NCI-H748 (cell line): ENCODE measurements around the gene PRR27.

Source experiments
- DNase-seq: peaks from one replicate; lab custom pipeline; 2025; ENCODE audit not compliant: unreplicated experiment; lab: John Stamatoyannopoulos, UW

Gene PRR27

GRCh38 chr4:70153937-70154336 lies at the start of gene PRR27:
Gene PRR27, plus strand, starts transcription at chr4:70154237. Its CDS starts 139 bp downstream, at chr4:70154376.
- DNase-seq: no peak

DNA sequence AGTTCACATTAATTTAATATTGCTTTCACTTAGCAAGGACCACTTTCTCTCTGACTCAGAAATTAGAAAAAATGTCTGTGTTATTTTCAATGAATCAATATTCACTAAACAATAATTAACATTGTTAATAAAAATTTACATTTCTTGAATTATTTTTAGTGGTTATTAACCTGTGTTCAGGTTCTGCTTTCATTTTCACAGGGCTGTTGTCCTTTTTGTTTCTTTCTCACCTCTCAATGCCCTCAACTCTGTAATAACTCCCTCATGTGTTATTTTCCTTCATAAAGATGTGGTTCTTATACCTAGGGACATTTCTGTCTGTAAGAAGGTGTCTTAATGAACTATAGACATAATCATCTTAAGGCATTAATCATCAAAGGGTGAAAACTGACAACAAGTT lies 43.1 kb upstream of the PRR27 start:
- no peak for DNase-seq

GRCh38 chr4:70113656-70114055 lies 40.4 kb upstream of the PRR27 start:
- DNase-seq: no peak

GRCh38 chr4:70114096-70114495 lies 39.9 kb upstream of the PRR27 start:
- DNase-seq: no peak

DNA sequence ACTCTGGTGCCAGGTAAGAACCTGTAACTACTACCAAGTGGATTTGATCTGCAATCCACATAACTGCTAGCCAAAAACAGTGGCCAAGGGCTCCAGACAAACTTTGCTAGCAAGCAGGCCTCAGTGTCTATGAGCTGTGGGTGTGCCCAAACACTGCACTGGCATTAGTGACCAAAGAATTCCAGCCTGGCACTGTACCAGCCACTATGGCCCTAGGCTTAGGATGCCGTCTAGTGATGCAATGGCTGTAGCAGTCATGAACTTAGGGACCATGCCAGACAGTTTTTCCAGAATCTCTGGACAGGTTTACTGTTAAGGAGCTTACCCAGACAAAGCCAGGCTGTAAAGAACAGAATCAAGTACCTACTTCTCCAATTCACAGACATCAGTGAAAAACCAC lies 33.7 kb upstream of the PRR27 start:
- DNase-seq: no peak

DNA sequence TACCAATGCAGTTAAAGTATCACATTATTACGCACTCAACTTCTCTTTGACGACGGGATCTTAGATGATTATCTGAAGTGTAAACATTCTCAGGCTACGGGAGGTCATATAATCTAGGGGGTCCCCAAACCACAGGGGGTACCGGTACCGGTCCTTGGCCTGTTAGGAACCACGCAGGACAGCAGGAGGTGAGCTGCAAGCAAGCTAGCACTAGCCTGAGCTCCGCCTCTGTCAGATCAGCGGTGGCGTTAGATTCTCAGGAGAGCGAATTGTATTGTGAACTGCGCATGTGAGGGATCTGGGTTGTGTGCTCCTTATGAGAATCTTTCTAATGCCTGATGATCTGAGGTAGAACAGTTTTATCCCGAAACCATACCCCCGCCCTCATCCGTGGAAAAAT lies 20.6 kb upstream of the PRR27 start:
- peak; percentile 5 for DNase-seq

DNA sequence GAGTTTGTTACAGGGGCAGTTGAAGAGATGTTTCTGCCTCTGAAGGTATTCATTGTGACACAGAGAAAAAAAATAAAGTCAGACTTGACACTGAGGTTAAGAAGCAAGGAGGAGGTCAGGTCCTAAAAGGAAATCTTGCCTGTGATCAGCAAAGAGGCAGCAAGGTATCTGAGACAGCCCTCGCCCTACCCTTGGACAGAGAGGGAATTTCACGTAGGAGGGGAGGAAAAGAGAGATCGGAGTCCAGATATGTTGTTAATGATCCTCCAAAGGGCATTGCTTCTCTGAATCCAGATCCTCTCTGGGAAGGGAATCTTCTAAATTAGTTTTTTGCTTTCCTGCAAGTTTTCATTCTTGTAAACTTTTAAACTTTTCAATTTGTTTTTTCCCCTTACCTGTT lies 15.3 kb upstream of the PRR27 start:
- DNase-seq: no peak

DNA sequence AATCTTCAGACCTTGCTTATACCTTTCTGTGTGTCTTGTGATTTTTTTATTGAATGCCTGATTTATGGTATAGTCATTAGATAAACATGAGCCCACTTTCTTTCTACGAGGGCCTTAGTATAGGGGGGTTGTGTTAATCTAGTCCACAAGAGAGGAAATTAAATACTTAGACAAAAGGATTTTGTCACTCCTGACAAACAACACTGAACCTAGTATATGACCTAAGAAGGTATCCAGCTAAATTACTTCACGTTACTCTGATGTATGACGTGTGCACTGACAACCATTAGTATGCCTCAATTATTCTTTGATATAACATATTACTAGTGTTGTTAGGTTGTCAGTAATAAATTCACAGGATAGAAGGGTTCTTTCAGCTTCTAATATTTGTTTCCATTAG lies 2.8 kb upstream of the PRR27 start:
- no peak for DNase-seq

DNA sequence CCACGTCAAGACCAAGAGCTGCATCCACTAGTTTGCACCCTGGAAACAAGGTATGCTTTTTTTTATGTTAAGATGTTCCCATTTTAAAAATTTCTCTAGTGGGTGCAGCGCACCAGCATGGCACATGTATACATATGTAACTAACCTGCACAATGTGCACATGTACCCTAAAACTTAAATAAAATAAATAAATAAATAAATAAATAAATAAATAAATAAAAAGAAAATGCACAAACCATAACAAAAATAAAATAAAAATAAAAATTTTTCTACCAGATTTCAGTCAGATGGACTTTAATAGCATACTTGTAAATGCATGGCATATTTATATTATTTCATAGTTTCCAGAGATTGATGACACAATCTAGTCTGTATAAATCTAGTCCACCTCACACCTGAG lies 1.9 kb upstream of the PRR27 start:
- no peak for DNase-seq

DNA sequence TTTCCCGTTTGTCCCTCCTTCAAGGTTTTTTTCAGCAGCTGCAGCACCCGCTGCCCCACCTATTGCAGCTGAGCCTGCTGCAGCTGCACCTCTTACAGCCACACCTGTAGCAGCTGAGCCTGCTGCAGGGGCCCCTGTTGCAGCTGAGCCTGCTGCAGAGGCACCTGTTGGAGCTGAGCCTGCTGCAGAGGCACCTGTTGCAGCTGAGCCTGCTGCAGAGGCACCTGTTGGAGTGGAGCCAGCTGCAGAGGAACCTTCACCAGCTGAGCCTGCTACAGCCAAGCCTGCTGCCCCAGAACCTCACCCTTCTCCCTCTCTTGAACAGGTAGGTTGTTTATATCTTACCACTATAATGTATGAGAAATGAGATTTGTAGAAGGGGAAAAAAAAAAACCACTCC lies 4.5 kb downstream of the PRR27 start:
- DNase-seq: peak; percentile 53

DNA sequence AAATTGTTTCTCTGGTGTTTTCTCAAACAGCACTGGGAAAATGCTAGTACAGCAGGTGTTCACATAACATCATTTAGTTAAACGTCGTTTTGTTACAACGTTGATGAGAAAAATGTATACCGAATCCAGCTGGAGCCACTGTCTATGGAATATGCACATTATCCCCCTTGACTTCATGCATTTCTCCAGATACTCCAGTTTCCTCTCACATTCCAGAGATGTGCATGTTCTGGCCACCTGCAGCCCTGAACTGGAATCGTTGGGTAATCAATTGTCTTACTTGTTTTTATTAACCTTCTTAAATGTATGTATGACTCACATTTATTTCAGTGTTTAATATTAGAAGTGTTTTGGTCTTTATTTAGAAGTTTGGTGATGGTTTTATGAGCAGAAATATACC lies 23.1 kb downstream of the PRR27 start:
- no peak for DNase-seq

DNA sequence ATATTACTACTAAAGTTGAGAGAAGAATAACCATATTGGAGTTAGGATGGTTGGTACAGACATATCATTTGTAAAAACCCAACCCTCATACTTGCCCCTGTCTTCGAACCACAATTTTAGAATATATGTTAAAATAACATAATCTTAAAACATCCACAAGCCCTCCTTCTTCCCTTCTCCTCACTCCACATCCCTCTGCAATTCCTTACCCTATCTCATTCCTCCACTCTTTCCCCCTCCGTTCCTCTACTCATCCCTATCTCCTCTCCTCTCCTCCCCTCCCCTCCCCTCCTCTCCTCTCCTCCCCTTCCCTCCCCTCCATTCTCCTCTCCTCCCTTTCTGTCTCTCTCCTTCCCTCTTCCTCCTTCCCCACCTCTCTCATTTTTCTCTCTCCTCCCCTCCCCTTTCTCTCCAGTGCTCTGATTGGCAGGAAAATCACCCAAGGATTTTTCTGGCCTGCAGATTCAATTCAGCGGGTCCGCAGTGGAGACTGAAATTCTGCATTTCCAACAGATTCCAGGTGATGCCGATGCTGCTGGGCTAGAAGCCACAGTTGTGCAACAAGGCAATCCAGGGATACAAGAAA lies 24.1 kb downstream of the PRR27 start:
- no peak for DNase-seq

- no peak for DNase-seq
These were observed 25.8 kb downstream of the PRR27 start for GRCh38 chr4:70179811-70180210.

DNA sequence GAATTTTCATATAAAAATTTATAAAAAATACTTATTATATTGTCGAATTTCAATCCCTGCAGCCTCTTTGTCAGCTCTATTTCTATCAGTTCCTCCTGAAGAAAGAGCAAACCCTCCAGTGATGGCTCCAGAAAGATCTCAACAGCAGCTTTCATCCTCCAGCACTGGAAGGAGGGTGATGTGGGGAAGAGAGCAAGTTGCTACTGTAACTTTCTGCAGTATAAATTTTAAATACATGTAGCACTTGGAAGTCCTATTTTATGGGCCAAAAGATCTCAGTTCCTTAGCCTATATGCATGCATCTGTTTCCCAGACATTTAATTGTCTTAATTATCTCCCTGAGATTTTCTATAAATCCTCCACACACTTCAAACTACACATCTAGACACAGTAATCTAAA lies 27.8 kb downstream of the PRR27 start:
- DNase-seq: no peak

DNA sequence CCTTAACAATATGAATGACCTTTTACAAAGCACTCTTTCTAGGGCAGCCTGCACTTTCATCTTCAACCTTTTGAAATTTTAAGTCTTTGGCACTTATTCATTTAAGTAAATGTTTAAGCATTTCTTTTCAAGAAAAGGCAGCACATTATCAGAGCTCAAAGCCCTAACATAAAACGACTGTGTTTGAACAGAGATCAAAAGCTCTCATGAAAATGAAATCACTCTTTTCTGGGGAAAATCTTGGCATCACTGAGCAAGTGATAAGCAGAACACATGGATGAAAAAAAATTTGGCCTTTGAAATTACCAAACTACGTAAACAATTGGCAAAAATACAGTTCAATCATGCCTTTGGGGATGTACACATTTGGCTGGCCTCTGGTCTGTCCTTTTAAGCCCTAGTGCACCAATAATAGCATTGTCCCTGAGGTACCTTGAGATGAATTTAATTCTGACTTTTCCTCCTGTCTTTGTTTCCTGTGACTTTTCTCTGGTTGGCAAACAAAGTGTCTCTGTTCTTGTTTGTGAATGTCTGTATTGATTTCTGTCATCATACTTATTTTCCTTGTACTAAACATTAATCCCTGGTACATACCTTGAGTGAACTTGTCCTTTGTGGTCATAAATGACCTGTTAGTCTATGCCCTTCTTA lies 28.6 kb downstream of the PRR27 start:
- DNase-seq: no peak

DNA sequence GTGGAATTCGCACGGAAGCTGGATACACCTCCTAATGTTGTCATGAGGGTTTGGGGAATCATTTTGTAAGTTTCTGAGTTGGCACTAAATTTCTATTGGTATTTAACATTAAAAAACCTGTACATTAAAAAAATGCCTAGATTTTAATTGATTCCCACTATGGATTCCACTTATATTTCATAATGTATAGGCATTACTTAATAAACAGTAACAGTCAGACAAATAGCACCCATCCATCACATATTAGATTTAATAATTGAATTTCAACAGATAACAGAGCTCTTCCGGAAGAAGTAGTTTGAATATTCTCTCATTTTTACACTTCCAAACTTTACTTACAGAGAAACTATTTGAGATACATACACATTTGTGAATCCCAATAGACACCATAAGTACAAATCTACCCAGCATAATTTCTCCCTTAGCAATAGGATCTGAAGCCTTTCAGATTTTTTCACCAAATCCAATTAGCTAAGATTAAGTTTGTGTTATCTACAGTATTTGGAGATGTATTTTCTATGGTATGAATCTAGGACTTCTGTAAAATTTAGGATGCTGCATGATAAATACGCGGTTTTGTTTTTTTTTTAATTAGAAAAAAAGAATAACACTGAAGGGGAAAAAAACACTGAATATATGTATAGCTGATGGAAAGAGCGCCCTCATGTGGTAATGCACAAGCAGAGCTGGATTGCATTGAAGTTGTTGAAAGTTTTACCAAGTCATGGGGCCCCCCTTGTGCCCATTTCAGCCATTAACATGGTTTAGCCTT lies 29.3 kb downstream of the PRR27 start:
- DNase-seq: peak; percentile 26

DNA sequence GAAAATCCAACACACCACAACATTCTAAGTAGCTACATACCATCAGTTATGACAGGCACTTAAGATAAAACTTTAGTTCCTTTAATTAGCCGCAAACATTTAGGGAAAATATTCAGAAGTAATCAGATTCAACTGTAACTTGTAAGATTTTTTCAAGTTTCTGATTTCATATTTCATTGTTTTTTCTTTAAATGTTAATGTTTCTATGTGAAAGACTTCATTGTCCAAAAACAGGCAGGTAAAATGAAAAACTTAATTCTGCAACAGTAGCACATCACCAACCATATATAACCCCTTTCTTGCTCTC lies 29.9 kb downstream of the PRR27 start:
- no peak for DNase-seq

DNA sequence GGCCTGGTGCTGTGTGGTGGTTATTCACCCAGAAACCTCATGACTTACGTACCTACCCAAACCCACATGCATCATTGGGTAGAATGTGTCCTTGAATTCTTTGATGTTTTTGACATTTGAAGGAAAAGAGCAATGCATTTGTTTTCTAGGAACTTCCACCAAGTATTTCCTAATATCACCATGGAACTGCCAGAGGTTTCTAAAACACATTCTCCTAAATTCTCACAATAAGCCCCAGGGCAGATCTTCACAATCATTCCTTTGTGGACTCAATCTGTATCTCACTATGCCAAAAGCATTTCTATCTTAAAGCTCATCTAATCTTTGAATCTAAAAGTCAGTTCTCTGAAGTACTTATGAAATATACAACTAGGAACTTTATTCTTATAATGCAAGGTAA lies 33.2 kb downstream of the PRR27 start:
- no peak for DNase-seq

DNA sequence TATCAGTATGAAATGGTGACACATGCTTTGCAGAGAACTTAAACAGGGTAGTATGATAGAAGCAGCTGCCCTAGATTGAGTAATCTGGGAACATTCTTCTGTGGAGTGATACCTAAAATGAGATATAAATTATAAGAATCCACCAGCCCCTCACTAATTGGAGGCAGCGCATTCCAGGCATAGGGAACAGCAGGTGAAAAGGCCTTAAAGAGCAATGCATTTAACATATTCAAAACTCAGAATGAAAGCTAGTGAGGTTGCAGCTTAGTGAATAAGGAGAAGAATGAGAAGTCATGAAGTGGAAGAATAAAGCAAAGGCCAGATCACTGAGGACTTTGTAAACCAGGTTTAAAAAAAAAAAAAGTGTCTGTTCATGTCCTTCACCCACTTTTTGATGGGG lies 36.5 kb downstream of the PRR27 start:
- no peak for DNase-seq

DNA sequence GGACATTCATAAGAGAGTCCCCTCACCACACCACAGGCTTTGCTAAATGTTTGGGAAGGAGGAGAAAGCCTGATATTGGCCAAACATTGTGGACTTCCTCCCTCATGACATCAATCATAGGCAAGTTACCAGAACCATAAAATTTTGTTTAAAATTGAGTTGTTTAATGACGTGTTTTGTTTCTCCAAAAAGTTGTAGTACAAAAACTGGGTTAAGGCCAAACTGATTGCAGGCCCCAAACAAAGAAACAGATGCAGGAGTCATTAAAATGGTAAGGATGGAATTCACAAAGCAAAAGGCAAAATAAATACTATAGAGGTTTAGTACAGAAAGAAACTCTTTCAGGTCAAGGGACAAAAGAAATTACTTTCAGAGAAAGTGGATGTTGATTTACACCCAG lies 37.6 kb downstream of the PRR27 start:
- no peak for DNase-seq

DNA sequence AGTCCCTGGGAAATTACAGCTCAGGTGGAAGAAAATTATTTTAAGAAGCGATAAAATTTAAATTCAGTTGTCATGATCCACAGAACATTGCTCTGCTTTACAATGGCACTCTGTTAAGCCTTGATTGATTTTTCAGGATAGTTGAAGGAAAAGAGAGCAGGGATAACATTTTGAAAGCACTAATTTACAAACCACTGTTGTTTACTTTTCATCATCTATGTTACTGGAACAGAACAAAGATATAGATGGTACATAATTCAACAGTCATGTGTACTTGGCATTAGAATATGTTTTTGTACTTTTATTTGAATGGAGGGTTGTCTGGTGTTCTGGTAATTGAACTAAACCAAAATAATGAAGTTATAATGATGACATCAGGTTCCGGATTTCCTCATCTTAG lies 38.9 kb downstream of the PRR27 start:
- DNase-seq: no peak

DNA sequence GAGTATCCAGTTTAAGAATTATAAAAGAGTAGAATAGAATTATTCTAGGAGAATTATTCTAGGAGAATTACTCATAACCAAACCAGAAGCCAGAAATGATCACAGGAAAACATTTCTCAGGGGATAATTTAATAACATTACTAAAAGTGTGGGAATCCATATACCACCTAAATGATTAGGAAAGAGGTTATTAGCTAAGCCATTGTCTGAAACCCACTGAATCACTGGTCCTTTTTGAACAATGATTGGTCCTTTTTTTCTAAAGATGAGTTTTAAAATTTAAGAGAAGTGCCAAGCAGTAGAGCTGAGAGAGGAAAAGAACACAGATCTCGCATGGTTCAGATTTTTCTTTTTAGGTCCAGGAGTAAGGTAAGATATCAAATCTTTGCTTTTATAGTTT lies 41.4 kb downstream of the PRR27 start, which contains the start of gene ODAM:
Gene ODAM, plus strand, starts transcription at position 301 of the 400 bp plus-strand sequence. CDS start 819 bp downstream, outside the sequence.
- no peak for DNase-seq

DNA sequence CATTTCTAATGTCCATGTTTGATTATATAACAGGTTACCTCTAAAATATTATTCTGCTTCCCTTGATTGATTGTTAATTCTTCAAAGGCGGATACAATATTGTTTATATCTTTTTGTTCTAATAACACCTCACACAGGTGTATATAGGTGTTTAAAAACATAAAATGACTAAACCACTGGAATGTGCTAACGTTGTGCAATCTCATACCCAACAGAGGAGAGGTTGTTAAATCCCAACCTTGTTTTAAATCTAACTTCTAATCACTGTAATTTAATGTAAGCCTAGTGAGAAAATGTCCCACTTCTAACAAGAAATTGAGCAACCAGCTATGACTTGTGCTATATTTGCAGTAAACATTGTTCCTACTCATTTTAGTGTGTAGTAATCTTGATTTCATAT lies 42.8 kb downstream of the PRR27 start:
- DNase-seq: no peak
